ENCODE data around the gene ZP1. TPM values are rescaled to one million over a fixed set of nuclear protein-coding genes. Genes with fewer than 3 reads are reported as not detected.

ZP1 gene
- total and polyA plus RNA-seq, 3 donors from 2014 or later: 3.5 to 11.2 (median 4.0) TPM

DNA sequence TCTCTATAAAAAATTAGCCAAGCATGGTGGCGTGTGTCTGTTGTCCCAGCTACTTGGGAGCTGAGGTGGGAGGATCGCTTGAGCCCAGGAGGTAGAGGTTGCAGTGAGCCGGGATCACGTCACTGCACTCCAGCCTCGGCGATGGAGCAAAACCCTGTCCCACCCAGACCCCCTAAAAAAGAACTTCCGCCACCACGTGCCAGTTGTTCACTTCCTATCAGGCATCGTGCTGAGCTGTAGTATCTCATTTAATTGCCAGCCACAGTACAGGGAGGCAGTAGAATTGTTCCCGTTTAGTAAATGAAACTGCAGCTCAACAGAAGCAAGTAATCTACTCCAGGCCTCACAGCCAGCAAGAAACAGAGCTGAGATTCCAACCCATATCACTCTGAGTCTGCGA, 53.9 kb downstream of the ZP1 start:
- Histone ChIP-seq H3K4me1 (peaks cover 24% of the 10 kb centered on the region), H3K36me3 (ENCODE audit: low read depth, missing control alignments) (no peaks in the 10 kb centered on the region), H3K27ac (no peak overlapping the region), H3K4me3 (no peak overlapping the region), H3K9me3 (no peaks in the 10 kb centered on the region), H3K27me3 (no peaks in the 10 kb centered on the region)
- 92 to 94% methylated on average over 11 of the region's 11 CpGs for WGBS, 2 donors
- TF ChIP-seq, protein P1, sequence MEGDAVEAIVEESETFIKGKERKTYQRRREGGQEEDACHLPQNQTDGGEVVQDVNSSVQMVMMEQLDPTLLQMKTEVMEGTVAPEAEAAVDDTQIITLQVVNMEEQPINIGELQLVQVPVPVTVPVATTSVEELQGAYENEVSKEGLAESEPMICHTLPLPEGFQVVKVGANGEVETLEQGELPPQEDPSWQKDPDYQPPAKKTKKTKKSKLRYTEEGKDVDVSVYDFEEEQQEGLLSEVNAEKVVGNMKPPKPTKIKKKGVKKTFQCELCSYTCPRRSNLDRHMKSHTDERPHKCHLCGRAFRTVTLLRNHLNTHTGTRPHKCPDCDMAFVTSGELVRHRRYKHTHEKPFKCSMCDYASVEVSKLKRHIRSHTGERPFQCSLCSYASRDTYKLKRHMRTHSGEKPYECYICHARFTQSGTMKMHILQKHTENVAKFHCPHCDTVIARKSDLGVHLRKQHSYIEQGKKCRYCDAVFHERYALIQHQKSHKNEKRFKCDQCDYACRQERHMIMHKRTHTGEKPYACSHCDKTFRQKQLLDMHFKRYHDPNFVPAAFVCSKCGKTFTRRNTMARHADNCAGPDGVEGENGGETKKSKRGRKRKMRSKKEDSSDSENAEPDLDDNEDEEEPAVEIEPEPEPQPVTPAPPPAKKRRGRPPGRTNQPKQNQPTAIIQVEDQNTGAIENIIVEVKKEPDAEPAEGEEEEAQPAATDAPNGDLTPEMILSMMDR (IDR thresholded peaks at IDR 0.05): no peak
- TF ChIP-seq POLR2A (IDR thresholded peaks at IDR 0.05): no peak
- DNase-seq: no peak
- intact Hi-C loops (cut with DNase I; ENCODE audit: low total_unique reads): no loop called here

DNA sequence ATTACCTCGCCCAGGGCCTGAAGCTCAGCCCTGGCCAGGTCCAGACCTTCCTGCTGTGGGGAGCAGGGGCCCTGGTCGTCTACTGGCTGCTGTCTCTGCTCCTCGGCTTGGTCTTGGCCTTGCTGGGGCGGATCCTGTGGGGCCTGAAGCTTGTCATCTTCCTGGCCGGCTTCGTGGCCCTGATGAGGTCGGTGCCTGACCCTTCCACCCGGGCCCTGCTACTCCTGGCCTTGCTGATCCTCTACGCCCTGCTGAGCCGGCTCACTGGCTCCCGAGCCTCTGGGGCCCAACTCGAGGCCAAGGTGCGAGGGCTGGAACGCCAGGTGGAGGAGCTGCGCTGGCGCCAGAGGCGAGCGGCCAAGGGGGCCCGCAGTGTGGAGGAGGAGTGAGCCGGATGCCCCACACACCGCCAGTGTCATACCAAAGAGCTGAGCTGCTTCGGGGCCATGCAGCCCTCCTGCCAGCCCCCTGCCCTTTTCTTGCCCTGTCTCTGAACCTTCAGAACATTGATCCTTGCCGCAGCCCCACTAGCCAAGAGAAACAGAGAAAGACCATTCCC, 54.5 kb downstream of the ZP1 start:
- Histone ChIP-seq H3K9me3 (no peaks in the 10 kb centered on the region), H3K4me3 (no peak overlapping the region), H3K27me3 (no peaks in the 10 kb centered on the region), H3K36me3 (ENCODE audit: low read depth, missing control alignments) (no peaks in the 10 kb centered on the region), H3K4me1 (peaks cover 18% of the 10 kb centered on the region), H3K27ac (no peak overlapping the region)
- DNase-seq: no peak
- WGBS, 2 donors: 67 to 86% methylated on average over 6 to 23 of the region's 23 CpGs
- intact Hi-C loops (cut with DNase I; ENCODE audit: low total_unique reads): no loop called here
- TF ChIP-seq, protein P1 (IDR thresholded peaks at IDR 0.05): no peak
- TF ChIP-seq POLR2A (IDR thresholded peaks at IDR 0.05): no peak

DNA sequence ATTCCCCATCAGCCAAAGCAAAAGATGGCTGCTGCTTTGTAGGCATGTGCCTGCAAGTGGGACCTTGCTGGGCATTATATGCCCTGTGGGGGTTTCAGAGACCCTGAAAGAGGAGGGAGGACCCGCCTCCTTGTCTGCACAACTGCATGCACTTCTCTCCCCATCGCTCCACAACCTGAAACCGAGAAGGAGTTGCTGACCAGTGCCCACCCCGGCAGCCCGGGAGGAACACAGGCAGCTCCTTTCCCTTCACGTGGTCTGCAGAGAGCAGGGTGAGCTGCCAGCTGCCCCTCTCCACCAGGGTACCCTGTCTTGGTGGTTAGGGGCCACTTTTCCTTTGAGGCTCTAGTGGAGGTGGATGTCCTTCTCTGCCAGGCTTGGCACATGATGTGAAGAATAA, 55.6 kb downstream of the ZP1 start:
- Histone ChIP-seq H3K36me3 (ENCODE audit: low read depth, missing control alignments) (no peaks in the 10 kb centered on the region), H3K27me3 (no peaks in the 10 kb centered on the region), H3K4me3 (no peak overlapping the region), H3K4me1 (peaks cover 15% of the 10 kb centered on the region), H3K9me3 (no peaks in the 10 kb centered on the region), H3K27ac (no peak overlapping the region)
- intact Hi-C loops (cut with DNase I; ENCODE audit: low total_unique reads): no loop called here
- TF ChIP-seq, protein P1 (IDR thresholded peaks at IDR 0.05): no peak
- no peak for TF ChIP-seq POLR2A (IDR thresholded peaks at IDR 0.05)
- WGBS, 2 donors: 73 to 85% methylated on average over 6 of the region's 6 CpGs
- DNase-seq: no peak

DNA sequence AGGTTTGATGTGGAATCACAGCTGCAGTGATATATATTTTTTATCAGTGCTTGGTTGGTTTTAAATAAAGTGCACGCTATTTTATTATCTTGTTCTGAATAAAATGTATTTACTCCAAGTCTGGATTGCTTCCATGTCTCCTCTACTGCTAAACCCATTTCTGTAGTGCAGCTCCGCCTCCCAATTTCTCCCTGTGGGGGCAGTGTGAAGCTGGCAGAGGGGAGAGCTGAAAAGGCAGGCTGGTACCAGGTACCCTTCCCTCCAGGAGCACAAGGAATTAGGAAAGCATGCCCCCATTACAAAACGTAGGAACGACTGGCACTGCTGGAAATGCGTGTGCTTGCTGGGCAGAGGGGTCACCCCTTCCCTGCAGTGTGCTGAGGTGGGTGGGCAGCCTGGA, 56.0 kb downstream of the ZP1 start:
- 69 to 70% methylated on average over 4 to 5 of the region's 5 CpGs for WGBS, 2 donors
- intact Hi-C loops (cut with DNase I; ENCODE audit: low total_unique reads): no loop called here
- Histone ChIP-seq H3K4me3 (no peak overlapping the region), H3K36me3 (ENCODE audit: low read depth, missing control alignments) (no peaks in the 10 kb centered on the region), H3K9me3 (no peaks in the 10 kb centered on the region), H3K4me1 (peaks cover 15% of the 10 kb centered on the region), H3K27ac (no peak overlapping the region), H3K27me3 (no peaks in the 10 kb centered on the region)
- no peak for TF ChIP-seq POLR2A (IDR thresholded peaks at IDR 0.05)
- TF ChIP-seq, protein P1 (IDR thresholded peaks at IDR 0.05): no peak
- DNase-seq: no peak

DNA sequence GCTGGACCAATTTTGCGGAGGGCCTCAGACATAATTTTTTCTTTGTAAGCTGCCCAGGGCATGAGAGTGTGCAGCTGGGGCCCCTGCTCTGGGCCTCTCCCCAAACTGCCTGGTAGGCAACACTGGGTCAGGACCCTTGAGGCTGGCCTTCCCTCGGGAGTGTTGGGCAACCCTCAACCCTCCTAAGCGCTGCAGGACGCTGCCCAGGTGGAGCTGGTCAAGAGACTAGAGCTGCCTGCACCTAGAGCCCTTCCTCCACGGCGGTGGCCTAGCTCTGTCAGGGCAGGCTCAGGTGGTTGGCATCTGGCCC, 56.4 kb downstream of the ZP1 start:
- intact Hi-C loops (cut with DNase I; ENCODE audit: low total_unique reads): no loop called here
- TF ChIP-seq, protein P1 (IDR thresholded peaks at IDR 0.05): no peak
- TF ChIP-seq POLR2A (IDR thresholded peaks at IDR 0.05): no peak
- Histone ChIP-seq H3K9me3 (no peaks in the 10 kb centered on the region), H3K27ac (no peak overlapping the region), H3K4me3 (no peak overlapping the region), H3K36me3 (ENCODE audit: low read depth, missing control alignments) (no peaks in the 10 kb centered on the region), H3K27me3 (no peaks in the 10 kb centered on the region), H3K4me1 (peaks cover 15% of the 10 kb centered on the region)
- DNase-seq: no peak
- 21 to 35% methylated on average over 2 to 6 of the region's 6 CpGs for WGBS, 2 donors

Measured in testis (tissue), 3 donors.